HUES64 (cell line): ENCODE measurements around the gene IRGC.

Source experiments
- H3K27ac ChIP-seq: 2 replicates; pipeline ENCODE4 v1.7.0; 2013; ENCODE audit warnings: low read depth, low read length, inconsistent platforms
- H3K27me3 ChIP-seq: 2 replicates; pipeline ENCODE4 v1.6.1; 2013; ENCODE audit warnings: mild to moderate bottlenecking, low read length; ENCODE audit not compliant: insufficient read depth
- H3K36me3 ChIP-seq: 2 replicates; pipeline ENCODE4 v1.6.1; 2013; ENCODE audit warnings: mild to moderate bottlenecking, low read length; ENCODE audit not compliant: insufficient read depth
- H3K4me1 ChIP-seq: 2 replicates; pipeline ENCODE4 v1.6.1; 2013; ENCODE audit warnings: mild to moderate bottlenecking, low read length, moderate library complexity; ENCODE audit not compliant: insufficient read depth
- H3K4me3 ChIP-seq: 2 replicates; pipeline ENCODE4 v1.5.1; 2013; ENCODE audit warnings: mild to moderate bottlenecking, low read length, moderate library complexity
- H3K9ac ChIP-seq: 2 replicates; pipeline ENCODE4 v1.6.1; 2013; ENCODE audit warnings: mild to moderate bottlenecking, low read depth, low read length
- H3K9me3 ChIP-seq: 2 replicates; pipeline ENCODE4 v1.6.1; 2013; ENCODE audit warnings: low read depth, low read length; ENCODE audit not compliant: insufficient read depth
- WGBS: fragments of 150-250, 120-280 bp; methylation state at CpG from one replicate; pipeline ENCODE4 v1.1.7; 2013; ENCODE audit warnings: missing lambda C conversion rate; 5-methylcytosine and 5-hydroxymethylcytosine counted together

Gene IRGC

GRCh38 chr19:43708716-43709115 is 7.2 kb upstream of the IRGC start:
- WGBS, result 46% methylated on average over 2 of the region's 2 CpGs

GRCh38 chr19:43711751-43712355 is 4.0 kb upstream of the IRGC start:
- no peaks in the 10 kb centered on the region for H3K27me3 ChIP-seq
- WGBS, result 87% methylated on average over 12 of the region's 12 CpGs
- no peaks in the 10 kb centered on the region for H3K4me1 ChIP-seq
- H3K4me3 ChIP-seq, result no peak overlapping the region
- peaks cover 7% of the 10 kb centered on the region for H3K9me3 ChIP-seq
- no peaks in the 10 kb centered on the region for H3K36me3 ChIP-seq
- H3K9ac ChIP-seq, result no peak overlapping the region
- no peak overlapping the region for H3K27ac ChIP-seq

More at GRCh38 chr19:43708716-43709115, 7.2 kb upstream of the IRGC start:
- H3K36me3 ChIP-seq, result no peaks in the 10 kb centered on the region
- H3K27ac ChIP-seq, result no peak overlapping the region
- H3K9me3 ChIP-seq, result peaks cover 7% of the 10 kb centered on the region
- no peak overlapping the region for H3K4me3 ChIP-seq
- no peaks in the 10 kb centered on the region for H3K4me1 ChIP-seq
- H3K27me3 ChIP-seq, result no peaks in the 10 kb centered on the region
- no peak overlapping the region for H3K9ac ChIP-seq

GRCh38 chr19:43713208-43713607 is 2.7 kb upstream of the IRGC start:
- no peak overlapping the region for H3K27ac ChIP-seq
- no peak overlapping the region for H3K4me3 ChIP-seq
- H3K36me3 ChIP-seq, result no peaks in the 10 kb centered on the region
- H3K9me3 ChIP-seq, result peaks cover 7% of the 10 kb centered on the region
- H3K27me3 ChIP-seq, result no peaks in the 10 kb centered on the region
- H3K9ac ChIP-seq, result no peak overlapping the region
- 76% methylated on average over 3 of the region's 3 CpGs for WGBS
- H3K4me1 ChIP-seq, result no peaks in the 10 kb centered on the region

GRCh38 chr19:43718627-43719377 is 2.9 kb downstream of the IRGC start:
- H3K4me3 ChIP-seq, result no peak overlapping the region
- no peak overlapping the region for H3K27ac ChIP-seq
- no peaks in the 10 kb centered on the region for H3K4me1 ChIP-seq
- H3K9ac ChIP-seq, result no peak overlapping the region
- 94% methylated on average over 60 of the region's 60 CpGs for WGBS
- H3K9me3 ChIP-seq, result no peaks in the 10 kb centered on the region
- H3K36me3 ChIP-seq, result no peaks in the 10 kb centered on the region
- no peaks in the 10 kb centered on the region for H3K27me3 ChIP-seq

GRCh38 chr19:43719378-43719868 is 3.5 kb downstream of the IRGC start:
- WGBS, result 95% methylated on average over 37 of the region's 37 CpGs
- no peaks in the 10 kb centered on the region for H3K4me1 ChIP-seq
- H3K36me3 ChIP-seq, result no peaks in the 10 kb centered on the region
- no peaks in the 10 kb centered on the region for H3K9me3 ChIP-seq
- H3K4me3 ChIP-seq, result no peak overlapping the region
- H3K27ac ChIP-seq, result no peak overlapping the region
- no peak overlapping the region for H3K9ac ChIP-seq
- no peaks in the 10 kb centered on the region for H3K27me3 ChIP-seq

GRCh38 chr19:43719918-43720317 is 4.0 kb downstream of the IRGC start:
- H3K36me3 ChIP-seq, result no peaks in the 10 kb centered on the region
- no peaks in the 10 kb centered on the region for H3K9me3 ChIP-seq
- 73% methylated on average over 4 of the region's 5 CpGs for WGBS
- no peak overlapping the region for H3K9ac ChIP-seq
- H3K27me3 ChIP-seq, result no peaks in the 10 kb centered on the region
- no peak overlapping the region for H3K4me3 ChIP-seq
- no peaks in the 10 kb centered on the region for H3K4me1 ChIP-seq
- no peak overlapping the region for H3K27ac ChIP-seq

GRCh38 chr19:43720936-43721335 is 5.1 kb downstream of the IRGC start:
- Histone ChIP-seq H3K4me3 (no peak overlapping the region), H3K4me1 (no peaks in the 10 kb centered on the region), H3K9ac (no peak overlapping the region), H3K36me3 (no peaks in the 10 kb centered on the region), H3K27me3 (no peaks in the 10 kb centered on the region), H3K27ac (no peak overlapping the region), H3K9me3 (no peaks in the 10 kb centered on the region)
- 88% methylated on average over 10 of the region's 10 CpGs for WGBS

- Histone ChIP-seq H3K4me1 (no peaks in the 10 kb centered on the region), H3K36me3 (no peaks in the 10 kb centered on the region), H3K4me3 (no peak overlapping the region), H3K27ac (no peak overlapping the region), H3K9me3 (no peaks in the 10 kb centered on the region), H3K27me3 (no peaks in the 10 kb centered on the region), H3K9ac (no peak overlapping the region)
- WGBS, result 94% methylated on average over 5 of the region's 5 CpGs
Measured at GRCh38 chr19:43721469-43722048, 5.7 kb downstream of the IRGC start.

- H3K9me3 ChIP-seq, result no peaks in the 10 kb centered on the region
- no peak overlapping the region for H3K4me3 ChIP-seq
- H3K27me3 ChIP-seq, result no peaks in the 10 kb centered on the region
- no peak overlapping the region for H3K9ac ChIP-seq
- H3K36me3 ChIP-seq, result 0 out of 2 replicates have a peak, but pooled peaks cover 2% of the 10 kb centered on the region
- H3K27ac ChIP-seq, result no peak overlapping the region
- 73% methylated on average over 8 of the region's 8 CpGs for WGBS
- no peaks in the 10 kb centered on the region for H3K4me1 ChIP-seq
Measured at GRCh38 chr19:43723588-43723987, 7.7 kb downstream of the IRGC start.

GRCh38 chr19:43724896-43725295 is 9.0 kb downstream of the IRGC start:
- H3K9me3 ChIP-seq, result no peaks in the 10 kb centered on the region
- H3K27me3 ChIP-seq, result no peaks in the 10 kb centered on the region
- WGBS, result 94% methylated on average over 8 of the region's 8 CpGs
- no peak overlapping the region for H3K27ac ChIP-seq
- no peaks in the 10 kb centered on the region for H3K4me1 ChIP-seq
- 0 out of 2 replicates have a peak, but pooled peaks cover 9% of the 10 kb centered on the region for H3K36me3 ChIP-seq
- H3K9ac ChIP-seq, result no peak overlapping the region
- no peak overlapping the region for H3K4me3 ChIP-seq

GRCh38 chr19:43725468-43725867 is 9.6 kb downstream of the IRGC start:
- H3K27ac ChIP-seq, result no peak overlapping the region
- H3K4me3 ChIP-seq, result no peak overlapping the region
- no peaks in the 10 kb centered on the region for H3K27me3 ChIP-seq
- H3K36me3 ChIP-seq, result 0 out of 2 replicates have a peak, but pooled peaks cover 9% of the 10 kb centered on the region
- no peaks in the 10 kb centered on the region for H3K4me1 ChIP-seq
- no peak overlapping the region for H3K9ac ChIP-seq
- H3K9me3 ChIP-seq, result no peaks in the 10 kb centered on the region
- 87% methylated on average over 7 of the region's 7 CpGs for WGBS
